ENCODE data around the gene IPCEF1.

- TF ChIP-seq CTCF (IDR thresholded peaks at IDR 0.05) (no peak), SIN3A (IDR thresholded peaks at IDR 0.05; ENCODE audit: borderline replicate concordance, insufficient read depth, low read depth, low read length) (no peak), POLR2AphosphoS5 (IDR thresholded peaks at IDR 0.05; ENCODE audit: low read depth, low read length) (no peak)
Observed at GRCh38 chr6:154187203-154187602, 169.4 kb downstream of the IPCEF1 start.
